Measurements from ENCODE around the gene CHGA.

CHGA gene

DNA sequence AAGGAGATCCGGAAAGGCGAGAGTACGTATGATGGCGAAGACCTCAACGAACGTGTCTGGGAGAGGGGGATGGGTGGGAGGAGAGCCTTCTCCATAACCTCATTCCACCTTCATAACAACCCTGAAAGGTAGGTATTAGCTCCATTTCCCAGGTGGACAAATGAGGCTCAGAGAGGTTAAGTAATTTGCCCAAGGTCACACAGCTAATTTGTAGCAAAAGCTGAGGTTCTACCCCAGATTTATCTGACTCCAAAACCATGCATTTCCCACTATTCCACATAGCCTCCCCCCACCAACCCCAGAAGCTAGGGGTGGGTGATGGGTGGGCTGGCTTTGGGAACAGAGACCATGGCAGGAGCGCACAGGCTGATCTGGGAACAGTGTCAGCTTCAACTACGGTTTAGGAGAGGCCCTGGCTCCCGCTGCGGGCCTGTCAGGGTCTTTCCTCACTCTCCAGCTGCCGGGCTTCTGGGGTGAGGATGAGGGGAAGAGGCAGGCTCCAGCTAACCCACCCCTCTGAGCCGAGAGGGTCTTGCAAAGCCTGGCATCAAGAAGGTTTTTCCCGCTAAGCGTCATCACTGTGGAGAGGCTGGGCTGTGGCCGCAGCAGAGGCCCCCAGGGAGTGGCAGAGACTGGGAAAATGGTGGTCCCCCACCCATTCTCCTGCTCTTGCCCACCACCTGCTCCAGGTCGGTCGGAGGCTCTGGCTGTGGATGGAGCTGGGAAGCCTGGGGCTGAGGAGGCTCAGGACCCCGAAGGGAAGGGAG lies 8.9 kb downstream of the CHGA start:
- no peak for DNase-seq

DNA sequence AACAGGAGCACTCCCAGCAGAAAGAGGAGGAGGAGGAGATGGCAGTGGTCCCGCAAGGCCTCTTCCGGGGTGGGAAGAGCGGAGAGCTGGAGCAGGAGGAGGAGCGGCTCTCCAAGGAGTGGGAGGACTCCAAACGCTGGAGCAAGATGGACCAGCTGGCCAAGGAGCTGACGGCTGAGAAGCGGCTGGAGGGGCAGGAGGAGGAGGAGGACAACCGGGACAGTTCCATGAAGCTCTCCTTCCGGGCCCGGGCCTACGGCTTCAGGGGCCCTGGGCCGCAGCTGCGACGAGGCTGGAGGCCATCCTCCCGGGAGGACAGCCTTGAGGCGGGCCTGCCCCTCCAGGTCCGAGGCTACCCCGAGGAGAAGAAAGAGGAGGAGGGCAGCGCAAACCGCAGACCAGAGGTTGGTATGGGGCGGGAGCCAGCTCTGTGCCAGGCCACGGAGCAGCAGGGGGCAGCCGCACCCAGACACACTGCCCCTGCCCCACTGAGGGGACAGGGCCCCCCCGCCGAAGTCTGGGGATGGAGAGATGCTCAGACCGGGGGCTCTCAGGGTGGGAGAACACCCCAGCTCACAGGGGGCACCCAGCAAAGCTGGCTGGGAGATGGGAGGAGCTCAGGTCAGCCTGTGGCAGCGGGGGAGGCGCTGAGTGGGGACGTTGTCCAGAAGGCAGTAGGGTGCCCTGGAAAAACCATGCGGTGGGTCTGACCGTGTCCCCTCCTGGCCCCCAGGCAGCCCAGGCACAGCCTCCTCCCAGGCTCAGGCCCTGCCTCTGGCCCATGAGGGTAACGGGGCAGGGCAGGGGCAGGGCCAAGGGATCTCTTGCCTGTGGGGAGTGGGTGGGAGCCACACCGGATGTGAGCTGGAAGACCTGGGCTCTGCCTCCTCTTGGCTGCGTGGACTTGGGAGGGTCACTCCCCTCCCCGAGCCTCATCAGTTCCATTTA lies 9.8 kb downstream of the CHGA start:
- no peak for DNase-seq

DNA sequence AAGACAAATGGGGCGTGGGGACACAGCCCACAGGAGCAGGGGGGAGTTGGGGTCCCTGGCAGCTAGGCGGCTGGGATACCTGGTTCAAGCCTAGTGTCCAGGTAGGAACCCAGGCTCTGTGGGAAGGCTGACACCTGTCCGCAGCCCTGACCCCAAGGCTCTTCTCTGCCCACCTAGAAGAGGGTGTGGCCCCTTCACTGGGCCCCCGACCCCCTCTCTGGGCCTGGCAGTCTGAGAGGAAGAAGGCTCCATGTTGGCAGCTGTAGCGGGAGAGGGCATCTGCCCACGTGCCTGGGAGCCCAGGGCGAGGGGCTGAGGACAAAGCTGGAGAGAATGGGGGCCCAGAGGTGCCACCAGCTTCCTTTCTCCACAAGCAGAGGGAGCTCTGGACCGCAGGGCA lies 10.5 kb downstream of the CHGA start:
- no peak for DNase-seq

DNA sequence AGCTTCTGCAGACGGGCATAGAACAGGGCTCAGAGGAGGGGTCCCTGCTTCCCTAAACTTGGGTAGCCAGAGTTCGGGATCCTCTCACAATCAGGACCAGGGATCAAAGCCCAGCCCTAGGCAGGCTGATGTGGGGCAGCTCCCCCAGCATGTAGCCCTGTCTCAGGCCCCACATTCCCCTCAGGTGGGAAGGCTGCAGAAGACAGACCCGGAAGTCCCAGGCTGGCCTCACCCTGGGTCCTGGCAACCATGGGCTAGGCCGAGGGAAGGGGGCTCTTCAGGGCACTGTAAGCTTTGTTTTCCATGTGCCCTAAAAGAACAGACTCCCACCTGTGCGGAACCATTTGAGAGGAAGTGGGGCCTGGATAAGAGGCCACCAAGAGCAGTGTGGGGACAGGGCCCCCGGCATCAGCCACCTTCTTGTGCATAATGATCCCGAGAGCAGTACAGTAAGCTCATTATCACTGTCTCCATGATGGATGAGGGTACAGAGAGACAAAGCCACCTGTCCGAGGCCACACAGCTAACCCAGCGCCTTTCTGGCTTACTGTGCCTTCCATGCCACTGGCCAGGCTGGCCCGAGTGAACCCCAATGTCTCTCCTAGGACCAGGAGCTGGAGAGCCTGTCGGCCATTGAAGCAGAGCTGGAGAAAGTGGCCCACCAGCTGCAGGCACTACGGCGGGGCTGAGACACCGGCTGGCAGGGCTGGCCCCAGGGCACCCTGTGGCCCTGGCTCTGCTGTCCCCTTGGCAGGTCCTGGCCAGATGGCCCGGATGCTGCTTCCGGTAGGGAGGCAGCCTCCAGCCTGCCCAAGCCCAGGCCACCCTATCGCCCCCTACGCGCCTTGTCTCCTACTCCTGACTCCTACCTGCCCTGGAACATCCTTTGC lies 11.5 kb downstream of the CHGA start:
- DNase-seq, result no peak

DNA sequence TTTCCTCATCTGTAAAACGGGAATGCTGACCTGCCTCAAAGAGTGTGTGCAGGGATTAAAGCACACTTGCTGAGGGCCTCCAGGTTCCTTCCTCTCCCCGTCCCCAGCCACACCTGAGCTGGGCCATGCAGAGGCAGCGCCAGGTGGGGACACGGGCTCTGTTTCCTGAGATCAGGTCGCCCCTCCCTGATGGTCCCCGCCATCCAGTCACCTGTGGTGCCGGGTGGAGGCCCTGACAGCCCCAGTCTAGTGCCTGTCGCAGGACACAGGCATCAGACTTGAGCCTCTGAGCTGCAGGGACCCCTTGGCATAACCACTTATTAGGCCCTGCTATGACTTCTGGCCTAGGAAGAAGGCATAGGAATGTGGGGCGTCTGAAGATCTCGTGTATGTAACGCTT lies 12.5 kb downstream of the CHGA start:
- no peak for DNase-seq

DNA sequence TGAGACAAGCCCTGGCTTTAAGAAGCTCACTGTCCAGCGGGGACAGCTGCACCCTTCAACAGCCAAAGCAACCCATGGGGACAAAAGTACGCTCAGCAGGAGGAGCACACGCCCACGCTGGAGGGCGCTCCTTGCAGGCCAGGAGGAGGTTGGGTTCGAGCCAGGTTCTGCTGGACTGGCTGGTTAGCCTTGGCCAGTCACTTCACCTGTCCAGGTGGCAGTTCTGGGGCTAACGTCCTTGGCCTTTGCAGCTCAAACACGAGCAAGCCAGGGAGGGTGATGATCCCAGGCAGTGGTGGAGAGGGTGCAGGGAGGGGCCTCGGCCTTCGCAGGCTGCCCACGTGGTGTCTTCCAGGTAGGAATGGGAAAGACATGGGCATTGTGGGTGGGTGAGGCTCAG lies 13.1 kb downstream of the CHGA start:
- no peak for DNase-seq

DNA sequence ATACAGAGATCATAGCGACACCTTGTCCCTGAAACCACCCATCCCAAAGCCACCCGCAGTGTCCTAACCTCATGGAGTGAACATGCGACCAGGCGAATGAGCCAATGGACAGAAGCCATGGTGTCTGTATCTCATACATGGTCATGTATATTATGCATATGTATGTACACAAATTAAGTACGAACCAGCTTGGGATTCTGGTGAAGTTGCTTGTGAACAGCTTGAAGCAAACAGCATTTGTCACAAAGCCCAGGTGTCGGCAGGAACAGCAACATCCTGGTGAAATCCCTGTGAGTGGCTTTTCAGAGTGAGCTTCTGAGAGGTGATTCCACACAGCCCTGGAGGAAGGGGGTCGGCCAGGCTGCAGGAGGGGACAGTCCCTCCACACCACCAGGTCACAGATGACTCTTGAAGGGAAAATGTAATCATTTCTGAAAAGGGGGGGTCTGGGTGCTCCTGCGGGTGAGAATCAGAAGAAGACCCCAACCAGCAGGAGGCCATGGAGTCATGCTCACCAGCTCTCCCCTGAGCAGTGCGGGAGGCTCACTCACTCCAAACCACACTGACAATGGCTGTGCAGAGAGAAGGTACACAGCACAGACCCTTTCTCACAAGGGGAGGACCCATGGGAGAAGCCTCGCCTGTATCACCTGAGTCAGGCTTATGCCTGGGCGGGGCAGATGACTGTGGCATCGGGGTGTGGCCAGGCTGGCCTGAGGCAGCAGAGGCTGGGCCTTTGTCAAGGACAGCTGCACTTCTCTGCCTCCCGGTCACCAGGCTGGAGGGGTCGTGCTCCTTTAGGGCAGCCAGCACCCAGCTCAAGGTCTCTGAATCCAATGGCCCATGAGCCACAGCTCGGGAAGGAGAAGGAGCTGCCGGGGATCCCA lies 14.3 kb downstream of the CHGA start:
- no peak for DNase-seq

DNA sequence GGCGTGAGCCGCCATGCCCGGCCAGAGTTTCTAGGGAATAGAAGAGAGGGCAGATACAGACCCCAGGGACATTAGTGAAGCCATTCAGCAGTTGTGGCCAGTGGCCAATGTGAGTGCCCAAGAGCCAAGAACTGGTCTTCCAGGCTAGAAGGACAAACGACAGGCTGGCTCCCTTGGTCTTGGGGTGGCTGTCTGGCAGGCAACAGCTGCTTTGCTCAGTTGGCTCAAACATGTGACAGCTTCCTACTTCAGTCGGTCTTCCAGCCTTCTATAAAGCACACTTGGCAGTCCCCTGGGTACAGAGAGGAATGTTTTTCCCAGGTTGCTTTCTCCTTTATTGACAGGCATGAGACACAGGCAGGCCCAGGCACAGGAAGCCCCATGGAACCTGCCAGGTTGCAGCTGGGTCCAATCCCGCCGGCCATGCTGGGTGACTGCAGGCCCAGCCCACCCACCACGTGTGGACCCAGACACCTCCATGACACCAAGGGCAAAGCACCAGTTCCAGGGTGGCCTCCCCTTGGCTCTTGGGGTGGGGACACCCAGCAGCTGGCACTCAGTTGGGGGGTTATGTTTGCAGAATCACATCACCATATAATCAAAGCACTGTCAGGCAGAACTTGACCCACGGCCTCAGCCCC lies 15.4 kb downstream of the CHGA start:
- DNase-seq, result no peak

DNA sequence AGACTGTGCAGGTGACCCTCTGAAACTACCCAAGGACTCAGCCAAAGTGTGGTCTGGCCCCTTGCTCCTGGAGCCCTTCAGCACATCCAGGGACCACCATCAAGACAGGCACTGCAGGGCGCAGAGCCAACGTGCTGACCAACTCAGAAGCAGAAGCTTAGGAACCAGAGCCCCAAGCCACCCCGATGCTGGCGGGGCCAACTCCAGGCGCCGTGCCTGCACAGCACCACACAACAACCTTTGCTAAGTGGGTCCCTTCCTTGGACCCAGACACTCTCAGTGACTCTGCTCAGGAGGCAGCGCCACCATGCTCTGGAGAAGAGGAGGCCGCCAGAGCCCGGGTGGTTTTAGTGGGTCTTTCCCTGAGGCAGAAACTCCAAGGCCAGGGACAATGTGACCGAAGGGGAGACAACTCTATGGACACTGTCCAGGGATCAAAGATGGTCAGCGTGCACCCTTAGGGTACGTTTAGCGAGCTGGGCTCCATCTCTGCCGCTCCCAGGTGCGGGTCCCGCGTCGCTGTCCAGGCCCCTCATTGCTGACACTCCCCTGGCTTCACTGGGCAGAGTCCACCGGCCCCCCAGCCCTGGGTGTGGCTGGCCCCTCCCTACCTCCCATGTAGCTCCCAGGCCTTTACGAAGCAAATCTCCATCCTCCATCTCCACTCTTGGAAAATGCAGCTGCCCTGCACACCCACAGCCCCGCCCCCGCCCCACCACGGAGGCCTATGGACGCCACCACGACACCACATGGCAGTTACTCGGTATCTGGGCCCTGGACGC lies 16.1 kb downstream of the CHGA start:
- DNase-seq, result no peak

DNA sequence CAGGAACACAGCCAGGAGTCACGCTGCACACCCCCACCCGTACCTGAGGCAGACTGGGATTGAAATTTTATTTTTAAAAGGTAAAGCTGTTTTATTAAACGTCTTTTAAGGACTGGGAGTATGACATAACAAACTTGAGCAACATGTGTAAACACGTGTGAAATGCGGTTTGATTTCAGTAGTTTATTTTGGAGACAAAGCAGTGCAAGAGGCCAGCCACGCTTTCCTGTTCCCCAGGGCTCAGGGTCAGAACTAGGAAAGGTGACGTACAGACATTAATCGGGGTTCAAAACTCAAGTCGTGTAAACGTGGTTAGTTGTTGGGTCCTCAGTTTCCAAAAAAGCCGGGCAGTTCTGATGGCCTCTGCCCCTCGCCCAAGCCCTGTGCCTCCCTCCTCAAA lies 16.7 kb downstream of the CHGA start:
- no peak for DNase-seq

DNA sequence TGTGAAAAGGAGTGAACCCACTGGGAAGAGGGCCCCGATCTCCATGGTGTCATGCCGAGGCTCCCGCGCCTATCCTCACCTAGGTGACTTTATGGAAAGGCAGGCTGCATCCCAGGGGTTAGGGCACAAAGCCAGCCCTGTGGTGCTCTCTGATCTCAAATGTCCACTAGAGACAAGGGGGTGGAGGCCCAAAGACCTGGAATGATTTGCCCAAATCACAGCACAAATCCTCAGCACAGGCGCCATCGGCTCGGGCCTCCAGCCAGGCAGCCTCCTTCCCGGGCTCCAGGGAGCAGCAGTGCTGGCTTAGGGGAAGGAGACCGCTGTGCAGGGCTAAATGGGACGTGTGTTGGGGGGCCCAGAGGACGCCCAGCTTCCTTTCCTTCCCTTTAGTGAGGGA lies 17.6 kb downstream of the CHGA start:
- no peak for DNase-seq

DNA sequence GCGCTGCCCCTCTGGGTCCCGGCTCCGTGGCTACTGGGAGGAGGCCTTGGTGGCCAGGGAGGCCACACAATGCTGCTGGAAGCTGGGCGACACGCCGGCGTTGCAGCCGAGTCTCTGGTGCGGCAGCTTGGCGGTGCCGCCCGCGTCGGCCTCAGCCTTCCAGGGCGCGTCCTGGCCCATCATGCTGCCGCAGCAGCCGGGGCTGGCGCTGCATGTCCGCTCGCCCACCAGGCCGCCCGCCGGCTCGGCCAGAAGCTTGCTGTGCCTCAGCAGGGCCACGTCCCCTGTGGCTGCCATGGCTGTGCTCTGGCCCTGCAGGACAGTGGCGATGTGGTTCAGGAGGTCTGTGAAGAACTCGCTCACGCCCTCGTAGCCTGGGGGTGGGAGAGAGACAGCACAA lies 18.6 kb downstream of the CHGA start:
- DNase-seq, result no peak

DNA sequence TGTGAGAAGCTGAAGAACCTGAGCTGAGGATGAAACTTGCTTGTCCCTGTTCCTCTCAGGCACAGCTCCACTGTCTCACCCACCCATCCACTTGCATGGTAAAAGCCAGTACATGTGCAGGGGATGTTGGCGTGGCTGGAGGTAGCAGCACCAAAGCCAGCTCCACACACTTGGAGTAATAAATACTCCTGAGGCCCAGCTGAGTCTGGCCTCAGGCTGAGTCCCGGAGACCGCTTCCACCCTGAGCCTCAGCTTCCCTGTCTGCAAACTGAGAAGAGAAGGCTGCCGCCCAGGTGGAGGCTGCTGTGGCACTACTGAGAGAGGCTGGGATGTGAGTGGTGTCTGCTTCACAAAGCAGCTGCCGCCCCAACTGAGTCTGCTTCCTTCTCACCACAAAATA lies 19.2 kb downstream of the CHGA start:
- DNase-seq, result no peak

DNA sequence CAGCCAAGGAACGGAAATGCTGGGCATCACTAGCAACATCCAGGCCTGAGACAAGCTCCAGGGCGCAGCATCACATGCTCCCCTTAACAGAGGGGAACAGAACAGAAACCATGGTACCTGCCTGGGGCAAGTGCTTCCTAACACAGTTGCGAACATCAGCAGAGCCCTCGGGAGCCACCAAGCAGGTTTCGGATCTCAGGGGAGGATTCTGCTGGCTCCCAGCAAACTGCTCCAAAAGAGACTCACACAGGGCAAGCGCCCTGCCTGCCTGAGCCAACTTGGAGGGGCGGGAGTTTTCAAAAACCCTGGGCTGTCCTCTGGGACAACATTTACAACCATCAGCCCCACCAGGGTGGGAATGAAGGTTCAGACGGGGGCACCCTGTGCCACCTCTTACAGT lies 19.6 kb downstream of the CHGA start:
- DNase-seq, result no peak

DNA sequence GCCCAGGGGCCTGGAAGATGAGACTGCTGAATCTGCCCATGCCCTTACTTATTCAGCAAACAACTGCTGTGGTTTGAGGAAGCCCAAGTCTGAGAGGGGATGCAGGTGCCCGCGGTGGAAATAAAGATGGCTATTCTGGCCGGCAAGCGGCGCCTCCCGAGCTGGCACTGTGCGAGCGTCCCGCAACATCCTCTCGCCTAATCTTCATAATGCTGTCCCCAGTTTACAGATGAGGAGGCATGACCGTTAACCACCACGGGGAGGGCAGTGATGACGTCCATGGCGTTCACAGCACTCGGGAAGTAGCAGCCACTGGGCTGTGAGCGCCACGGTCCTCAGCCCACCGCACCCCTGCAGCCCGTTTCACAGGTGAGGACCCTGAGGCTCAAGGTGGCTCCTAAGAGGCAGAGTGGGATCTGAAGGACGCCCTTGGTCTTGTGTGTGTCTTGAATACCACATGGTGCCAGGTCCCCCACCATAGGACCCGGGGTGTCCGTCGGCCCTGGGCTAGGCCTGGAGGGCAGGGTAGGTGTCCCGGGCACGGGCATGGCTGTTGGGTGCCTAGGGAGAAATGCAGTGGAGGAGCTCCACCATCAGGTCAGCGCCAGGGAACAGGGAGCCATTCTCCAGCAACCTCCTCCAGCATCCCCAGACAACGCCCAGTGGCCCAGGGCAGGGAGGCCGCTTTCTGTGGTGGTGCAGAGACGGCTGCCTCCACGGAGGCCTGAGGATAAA lies 20.2 kb downstream of the CHGA start:
- no peak for DNase-seq

DNA sequence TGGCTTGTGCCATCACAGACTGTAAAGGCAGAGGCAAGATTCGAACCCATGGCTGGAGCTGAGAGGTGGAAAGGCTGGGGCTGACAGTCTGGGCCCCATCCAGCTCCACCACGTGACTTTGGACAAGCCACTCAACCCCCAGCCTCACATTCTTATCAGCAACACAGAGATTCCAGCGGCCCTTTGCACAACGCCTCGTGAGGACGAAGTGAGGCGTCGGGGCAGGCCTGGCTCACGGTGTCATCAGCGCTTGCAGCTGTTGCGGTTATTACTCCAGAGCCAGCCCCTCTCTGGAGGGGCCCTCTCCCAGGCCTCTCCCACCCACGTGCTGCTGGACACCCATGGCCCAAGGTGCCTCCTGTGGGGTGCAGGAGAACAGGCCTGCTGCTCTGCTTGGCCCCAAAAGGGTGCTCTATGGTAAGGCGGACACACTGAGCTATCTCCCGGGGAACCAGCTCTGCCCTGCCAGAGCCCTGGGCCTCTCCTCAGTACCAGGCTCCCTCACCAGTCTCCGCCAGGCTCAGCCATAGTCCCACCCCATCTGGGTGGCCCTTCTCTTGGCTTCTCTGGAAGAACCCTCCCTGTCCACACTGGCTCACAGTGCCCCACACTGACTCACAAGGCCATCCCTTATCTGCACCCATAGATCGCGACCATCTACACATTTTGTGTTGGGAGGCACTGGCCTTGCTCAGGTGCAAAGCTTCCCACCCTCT lies 21.1 kb downstream of the CHGA start:
- no peak for DNase-seq

DNA sequence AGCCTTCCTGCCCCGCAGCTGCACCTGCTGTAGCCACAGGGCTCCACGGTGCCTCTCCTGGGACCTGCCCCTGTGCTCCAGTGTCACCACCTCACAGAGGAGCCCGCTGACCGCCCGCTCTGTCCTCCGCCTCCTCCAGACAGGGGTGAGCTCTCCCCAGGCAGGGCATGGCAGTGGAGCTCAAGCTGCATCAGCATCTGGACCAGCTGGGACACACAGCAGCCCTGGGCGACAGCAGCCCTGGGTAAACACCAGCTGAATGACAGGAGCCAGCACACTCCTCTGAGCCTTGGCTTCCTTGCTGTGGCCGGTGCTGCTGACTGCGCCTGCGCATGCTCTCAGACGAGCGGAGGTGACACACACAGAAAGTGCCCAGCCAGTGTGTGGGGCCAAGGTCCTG lies 22.0 kb downstream of the CHGA start:
- no peak for DNase-seq

DNA sequence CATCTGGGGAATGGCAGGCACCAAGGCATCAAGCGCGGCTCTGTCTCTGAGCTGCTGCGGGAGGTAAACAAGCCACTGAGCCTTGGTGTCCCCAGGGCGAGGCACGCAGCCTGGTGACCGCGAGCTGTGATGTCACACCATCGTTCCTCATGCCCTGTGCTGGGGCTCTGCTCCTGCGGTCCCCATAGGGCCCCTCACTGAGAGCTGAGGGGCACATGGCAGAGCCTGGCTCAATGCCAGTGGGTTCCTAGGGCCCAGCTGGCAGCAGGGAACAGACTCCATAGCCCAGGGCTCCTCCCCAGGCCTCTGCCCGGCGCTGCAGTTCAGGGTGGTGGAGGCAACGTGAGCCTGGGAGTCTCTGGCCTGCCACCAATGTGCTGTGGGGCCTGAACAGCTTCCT lies 22.6 kb downstream of the CHGA start:
- DNase-seq, result no peak

Measured in GOT3 (cell line).